ENCODE measurements around the gene DMPK.

The DMPK gene

GRCh38 chr19:45782162-45782691, at the start of gene DMPK:
TSS of gene DMPK (minus strand) at chr19:45782490. CDS start at chr19:45782352, 138 bp downstream.
- DNase-seq = peak in 12 of 58 donors; percentile 14 to 47 (median 19)

GRCh38 chr19:45828945-45829344, 46.7 kb upstream of the DMPK start:
- DNase-seq = no peak

GRCh38 chr19:45828523-45828922, 46.2 kb upstream of the DMPK start:
- no peak for DNase-seq

- DNase-seq = no peak
Observed at GRCh38 chr19:45827459-45828093, 45.3 kb upstream of the DMPK start.

GRCh38 chr19:45826934-45827333, 44.6 kb upstream of the DMPK start:
- DNase-seq = no peak

GRCh38 chr19:45825917-45826893, 43.9 kb upstream of the DMPK start:
- no peak for DNase-seq

- DNase-seq = no peak
Observed at GRCh38 chr19:45825263-45825605, 42.9 kb upstream of the DMPK start.

GRCh38 chr19:45824531-45825262, 42.4 kb upstream of the DMPK start:
- no peak for DNase-seq

- DNase-seq = peak in 35 of 58 donors; percentile 1 to 71 (median 33)
Observed at GRCh38 chr19:45824041-45824471, 41.8 kb upstream of the DMPK start.

GRCh38 chr19:45823182-45823581, 40.9 kb upstream of the DMPK start:
- no peak for DNase-seq

GRCh38 chr19:45822716-45823115, 40.4 kb upstream of the DMPK start:
- DNase-seq = no peak

GRCh38 chr19:45821570-45821969, 39.3 kb upstream of the DMPK start:
- DNase-seq = no peak

- DNase-seq = no peak
Observed at GRCh38 chr19:45821103-45821521, 38.8 kb upstream of the DMPK start.

- DNase-seq = no peak
Observed at GRCh38 chr19:45820413-45821102, 38.3 kb upstream of the DMPK start.

- DNase-seq = no peak
Observed at GRCh38 chr19:45819769-45820168, 37.5 kb upstream of the DMPK start.

- DNase-seq = no peak
Observed at GRCh38 chr19:45817725-45818301, 35.5 kb upstream of the DMPK start.

GRCh38 chr19:45817010-45817724, 34.9 kb upstream of the DMPK start:
- DNase-seq = peak in 55 of 58 donors; percentile 21 to 89 (median 69)

GRCh38 chr19:45816236-45817009, 34.1 kb upstream of the DMPK start:
- no peak for DNase-seq

All from anterior cingulate cortex (tissue), 58 donors.